ENCODE data around the gene TMEM198. TPM values are rescaled to one million over a fixed set of nuclear protein-coding genes. Genes with fewer than 3 reads are reported as not detected.

TMEM198 gene
- total RNA-seq, 4 donors from 2014 or later: 1.1 to 4.4 (median 1.2) TPM; not detected in 1

DNA sequence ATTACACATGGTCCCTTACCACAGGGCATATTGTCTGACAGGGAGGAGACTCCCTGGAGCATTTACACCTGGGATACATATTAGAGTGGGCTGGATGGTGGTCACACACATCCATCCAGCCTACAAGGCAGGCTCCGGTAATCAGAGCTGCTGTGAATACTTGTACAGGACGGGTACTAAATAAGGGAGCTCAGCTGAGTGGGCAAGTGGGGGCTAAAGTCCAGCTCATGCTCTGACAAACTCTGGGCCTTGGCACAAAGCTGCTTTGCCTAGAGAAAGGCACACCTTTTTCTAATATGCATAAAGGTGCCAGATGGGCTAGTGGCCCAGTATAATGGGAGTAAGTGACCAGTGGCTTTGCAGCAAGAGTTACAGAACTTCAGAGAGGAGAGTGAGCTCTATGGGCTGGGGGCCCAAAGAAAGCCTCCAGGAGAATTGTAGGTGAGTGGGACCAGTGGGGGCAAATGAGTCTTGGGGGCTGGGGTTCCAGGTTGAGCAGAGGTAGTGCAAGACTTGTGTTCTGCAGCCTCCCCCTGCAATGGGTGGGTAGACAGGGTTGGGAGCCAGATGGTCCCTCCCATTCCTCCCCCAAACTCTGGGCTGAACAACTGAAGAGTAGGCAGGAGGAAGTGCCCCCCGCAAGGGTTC is 1.6 kb downstream of the TMEM198 start:
- no peak overlapping the region for H3K27ac ChIP-seq
- H3K4me3 ChIP-seq: no peak overlapping the region
- intact Hi-C loops (cut with DNase I; ENCODE audit: low total_unique reads) (no loop called here), in situ Hi-C loops (cut with MboI; ENCODE audit: low pct_ligation_motif_present in 1 of 4, low pct_unique_long_range_greater_than_20kb in 1 of 4, low sequenced_read_pairs in 3 of 4) (no loop called here)
- TF ChIP-seq EP300 (IDR thresholded peaks at IDR 0.05; ENCODE audit: low read depth) (no peak), POLR2A (IDR thresholded peaks at IDR 0.05) (no peak), POLR2AphosphoS5 (IDR thresholded peaks at IDR 0.05) (no peak)
- TF ChIP-seq, protein P1, sequence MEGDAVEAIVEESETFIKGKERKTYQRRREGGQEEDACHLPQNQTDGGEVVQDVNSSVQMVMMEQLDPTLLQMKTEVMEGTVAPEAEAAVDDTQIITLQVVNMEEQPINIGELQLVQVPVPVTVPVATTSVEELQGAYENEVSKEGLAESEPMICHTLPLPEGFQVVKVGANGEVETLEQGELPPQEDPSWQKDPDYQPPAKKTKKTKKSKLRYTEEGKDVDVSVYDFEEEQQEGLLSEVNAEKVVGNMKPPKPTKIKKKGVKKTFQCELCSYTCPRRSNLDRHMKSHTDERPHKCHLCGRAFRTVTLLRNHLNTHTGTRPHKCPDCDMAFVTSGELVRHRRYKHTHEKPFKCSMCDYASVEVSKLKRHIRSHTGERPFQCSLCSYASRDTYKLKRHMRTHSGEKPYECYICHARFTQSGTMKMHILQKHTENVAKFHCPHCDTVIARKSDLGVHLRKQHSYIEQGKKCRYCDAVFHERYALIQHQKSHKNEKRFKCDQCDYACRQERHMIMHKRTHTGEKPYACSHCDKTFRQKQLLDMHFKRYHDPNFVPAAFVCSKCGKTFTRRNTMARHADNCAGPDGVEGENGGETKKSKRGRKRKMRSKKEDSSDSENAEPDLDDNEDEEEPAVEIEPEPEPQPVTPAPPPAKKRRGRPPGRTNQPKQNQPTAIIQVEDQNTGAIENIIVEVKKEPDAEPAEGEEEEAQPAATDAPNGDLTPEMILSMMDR (IDR thresholded peaks at IDR 0.05): no peak
- peaks cover 11 to 30% (median 22%) of the 10 kb centered on the region in 4 donors for H3K4me1 ChIP-seq
- H3K9me3 ChIP-seq: no peaks in the 10 kb centered on the region
- no peaks in the 10 kb centered on the region for H3K36me3 ChIP-seq
- WGBS, 2 donors (ENCODE audit: low coverage in 1 of 2): 66% methylated on average over 3 of the region's 3 CpGs; no CpG with 5 or more reads in 1 of the 2 donors
- peaks cover under 1% of the 10 kb centered on the region for H3K27me3 ChIP-seq
- DNase-seq: no peak

DNA sequence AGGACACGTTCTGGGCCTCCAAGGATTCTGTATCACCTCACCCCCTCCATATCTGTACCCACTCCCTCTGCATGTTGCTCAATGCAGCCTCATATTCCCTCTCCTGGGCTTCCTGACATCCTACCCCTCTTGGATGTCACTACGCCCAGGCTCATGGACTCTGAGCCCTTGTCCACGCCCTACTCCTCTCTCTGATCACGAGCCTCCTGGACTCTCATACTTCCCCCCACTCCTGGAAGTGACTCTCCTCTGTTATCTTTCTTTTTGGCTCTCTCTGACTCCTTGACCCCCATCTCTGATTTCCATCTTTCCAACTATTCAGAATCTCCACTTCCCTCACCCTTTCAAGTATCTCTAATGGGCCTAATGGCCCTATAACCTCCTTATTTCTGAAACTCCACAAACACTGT is 2.1 kb downstream of the TMEM198 start:
- no peak for DNase-seq
- no peak overlapping the region for H3K4me3 ChIP-seq
- intact Hi-C loops (cut with DNase I; ENCODE audit: low total_unique reads) (no loop called here), in situ Hi-C loops (cut with MboI; ENCODE audit: low pct_ligation_motif_present in 1 of 4, low pct_unique_long_range_greater_than_20kb in 1 of 4, low sequenced_read_pairs in 3 of 4) (no loop called here)
- no peak for TF ChIP-seq POLR2AphosphoS5 (IDR thresholded peaks at IDR 0.05)
- no peak for TF ChIP-seq POLR2A (IDR thresholded peaks at IDR 0.05)
- no peak for TF ChIP-seq EP300 (IDR thresholded peaks at IDR 0.05; ENCODE audit: low read depth)
- TF ChIP-seq, protein P1 (IDR thresholded peaks at IDR 0.05): no peak
- WGBS, 2 donors (ENCODE audit: low coverage in 1 of 2): 48 to 64% methylated on average over 3 to 4 of the region's 4 CpGs
- no peaks in the 10 kb centered on the region for H3K36me3 ChIP-seq
- no peaks in the 10 kb centered on the region for H3K9me3 ChIP-seq
- H3K27ac ChIP-seq: no peak overlapping the region
- peaks cover 6% of the 10 kb centered on the region for H3K27me3 ChIP-seq
- H3K4me1 ChIP-seq: peaks cover 11 to 30% (median 22%) of the 10 kb centered on the region in 4 donors

DNA sequence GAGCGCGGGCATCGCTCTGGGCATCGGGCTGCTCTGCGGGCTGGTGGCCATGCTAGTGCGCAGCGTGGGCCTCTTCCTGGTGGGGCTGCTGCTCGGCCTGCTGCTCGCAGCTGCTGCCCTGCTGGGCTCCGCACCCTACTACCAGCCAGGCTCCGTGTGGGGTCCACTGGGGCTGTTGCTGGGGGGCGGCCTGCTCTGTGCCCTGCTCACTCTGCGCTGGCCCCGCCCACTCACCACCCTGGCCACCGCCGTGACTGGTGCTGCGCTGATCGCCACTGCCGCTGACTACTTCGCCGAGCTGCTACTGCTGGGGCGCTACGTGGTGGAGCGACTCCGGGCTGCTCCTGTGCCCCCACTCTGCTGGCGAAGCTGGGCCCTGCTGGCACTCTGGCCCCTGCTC is 3.8 kb downstream of the TMEM198 start:
- Histone ChIP-seq H3K4me1 (peaks cover 5 to 28% (median 18%) of the 10 kb centered on the region in 4 donors), H3K27me3 (peaks cover 23% of the 10 kb centered on the region), H3K36me3 (no peaks in the 10 kb centered on the region), H3K4me3 (no peak overlapping the region), H3K9me3 (no peaks in the 10 kb centered on the region), H3K27ac (no peak overlapping the region)
- WGBS, 2 donors (ENCODE audit: low coverage in 1 of 2): 91% methylated on average over 21 of the region's 26 CpGs; no CpG with 5 or more reads in 1 of the 2 donors
- in situ Hi-C loops (cut with MboI; ENCODE audit: low pct_ligation_motif_present in 1 of 4, low pct_unique_long_range_greater_than_20kb in 1 of 4, low sequenced_read_pairs in 3 of 4) (no loop called here), intact Hi-C loops (cut with DNase I; ENCODE audit: low total_unique reads) (no loop called here)
- TF ChIP-seq, protein P1 (IDR thresholded peaks at IDR 0.05): no peak
- TF ChIP-seq EP300 (IDR thresholded peaks at IDR 0.05; ENCODE audit: low read depth) (no peak), POLR2AphosphoS5 (IDR thresholded peaks at IDR 0.05) (no peak), POLR2A (IDR thresholded peaks at IDR 0.05) (no peak)
- no peak for DNase-seq

DNA sequence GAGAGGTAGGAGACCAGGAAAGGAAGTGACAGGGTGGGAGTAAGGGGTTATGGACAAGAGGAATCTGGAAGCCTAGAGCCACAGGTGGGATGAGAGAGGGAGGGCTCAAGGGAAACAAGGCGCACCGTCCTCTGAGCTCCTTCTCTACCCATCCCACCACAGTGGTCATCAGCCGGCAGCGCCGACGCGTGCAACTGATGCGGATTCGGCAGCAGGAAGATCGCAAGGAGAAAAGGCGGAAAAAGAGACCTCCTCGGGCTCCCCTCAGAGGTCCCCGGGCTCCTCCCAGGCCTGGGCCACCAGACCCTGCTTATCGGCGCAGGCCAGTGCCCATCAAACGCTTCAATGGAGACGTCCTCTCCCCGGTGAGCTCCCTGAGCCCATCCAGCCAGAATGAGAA is 5.2 kb downstream of the TMEM198 start:
- 94 to 98% methylated on average over 9 to 18 of the region's 18 CpGs for WGBS, 2 donors (ENCODE audit: low coverage in 1 of 2)
- peaks cover 5 to 26% (median 17%) of the 10 kb centered on the region in 4 donors for H3K4me1 ChIP-seq
- no peak overlapping the region for H3K4me3 ChIP-seq
- TF ChIP-seq, protein P1 (IDR thresholded peaks at IDR 0.05): no peak
- TF ChIP-seq POLR2A (IDR thresholded peaks at IDR 0.05): no peak
- TF ChIP-seq EP300 (IDR thresholded peaks at IDR 0.05; ENCODE audit: low read depth): no peak
- no peak for TF ChIP-seq POLR2AphosphoS5 (IDR thresholded peaks at IDR 0.05)
- H3K27ac ChIP-seq: no peak overlapping the region
- no peak for DNase-seq
- H3K9me3 ChIP-seq: no peaks in the 10 kb centered on the region
- peaks cover 32% of the 10 kb centered on the region for H3K27me3 ChIP-seq
- in situ Hi-C loops (cut with MboI; ENCODE audit: low pct_ligation_motif_present in 1 of 4, low pct_unique_long_range_greater_than_20kb in 1 of 4, low sequenced_read_pairs in 3 of 4): no loop called here
- H3K36me3 ChIP-seq: no peaks in the 10 kb centered on the region
- intact Hi-C loops (cut with DNase I; ENCODE audit: low total_unique reads): no loop called here
